IPS-18a (cell line): ENCODE measurements around the gene IL1RAP.

ENCODE experiments used
- H3K27ac ChIP-seq: one replicate; pipeline ENCODE4 v1.5.1; 2013; ENCODE audit warnings: low read length
- H3K27me3 ChIP-seq: one replicate; pipeline ENCODE4 v1.6.1; 2013; ENCODE audit warnings: mild to moderate bottlenecking, low read length; ENCODE audit not compliant: control insufficient read depth, insufficient read depth
- H3K36me3 ChIP-seq: one replicate; pipeline ENCODE4 v1.6.1; 2013; ENCODE audit warnings: low read depth, low read length; ENCODE audit not compliant: control insufficient read depth
- H3K4me1 ChIP-seq: one replicate; pipeline ENCODE4 v1.6.1; 2013; ENCODE audit warnings: low read depth, low read length; ENCODE audit not compliant: control insufficient read depth
- H3K4me3 ChIP-seq: one replicate; pipeline ENCODE4 v1.5.1; 2013; ENCODE audit warnings: low read length
- H3K9ac ChIP-seq: one replicate; pipeline ENCODE4 v1.6.1; 2013; ENCODE audit warnings: mild to moderate bottlenecking, low read length, moderate library complexity
- H3K9me3 ChIP-seq: one replicate; pipeline ENCODE4 v1.6.1; 2013; ENCODE audit warnings: low read depth, low read length; ENCODE audit not compliant: control insufficient read depth

Gene IL1RAP

DNA sequence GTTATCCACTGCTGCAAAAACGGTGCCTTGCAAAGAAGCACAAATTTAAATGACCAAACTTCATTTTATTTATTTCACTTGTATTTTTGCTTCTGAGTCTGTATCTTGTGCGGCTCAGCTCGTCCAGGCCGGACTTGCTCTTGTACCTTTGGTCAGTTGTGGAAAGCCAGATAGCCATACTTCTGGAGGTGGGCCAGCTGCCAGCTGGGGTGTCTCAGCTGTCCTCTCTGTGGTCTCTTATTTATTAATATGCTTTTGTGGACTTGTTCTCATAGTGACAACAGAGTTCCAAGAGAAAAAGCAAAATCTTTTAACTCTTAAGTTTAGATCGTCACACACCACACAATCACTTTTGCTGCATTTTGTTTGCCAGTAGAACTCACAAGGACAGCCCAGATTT lies 87.7 kb downstream of the IL1RAP start:
- H3K36me3 ChIP-seq = no peaks in the 10 kb centered on the region
- no peak overlapping the region for H3K9ac ChIP-seq
- H3K9me3 ChIP-seq = no peaks in the 10 kb centered on the region
- no peak overlapping the region for H3K4me3 ChIP-seq
- peaks cover under 1% of the 10 kb centered on the region for H3K4me1 ChIP-seq
- H3K27me3 ChIP-seq = no peaks in the 10 kb centered on the region
- no peak overlapping the region for H3K27ac ChIP-seq

DNA sequence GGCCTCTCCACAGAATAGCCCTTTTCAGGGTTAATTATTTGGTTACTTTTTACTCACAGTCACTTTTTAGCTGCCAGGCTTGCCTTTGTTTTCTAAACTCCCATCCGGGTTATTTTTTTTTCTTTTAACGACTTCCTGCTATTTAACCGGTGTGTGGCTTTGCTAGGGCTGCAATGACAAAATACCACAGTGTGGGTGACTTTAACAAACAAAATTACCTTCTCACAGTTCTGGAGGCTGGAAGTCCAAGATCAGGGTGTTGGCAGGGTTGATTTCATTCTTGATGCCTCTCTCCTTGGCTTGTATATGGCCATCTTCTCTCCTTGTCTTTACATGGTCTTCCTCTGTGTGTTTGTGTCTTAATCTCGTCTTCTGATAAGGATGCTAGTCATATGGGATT lies 91.5 kb downstream of the IL1RAP start:
- no peaks in the 10 kb centered on the region for H3K9me3 ChIP-seq
- no peaks in the 10 kb centered on the region for H3K4me1 ChIP-seq
- no peak overlapping the region for H3K4me3 ChIP-seq
- no peak overlapping the region for H3K9ac ChIP-seq
- no peaks in the 10 kb centered on the region for H3K27me3 ChIP-seq
- no peaks in the 10 kb centered on the region for H3K36me3 ChIP-seq
- no peak overlapping the region for H3K27ac ChIP-seq

DNA sequence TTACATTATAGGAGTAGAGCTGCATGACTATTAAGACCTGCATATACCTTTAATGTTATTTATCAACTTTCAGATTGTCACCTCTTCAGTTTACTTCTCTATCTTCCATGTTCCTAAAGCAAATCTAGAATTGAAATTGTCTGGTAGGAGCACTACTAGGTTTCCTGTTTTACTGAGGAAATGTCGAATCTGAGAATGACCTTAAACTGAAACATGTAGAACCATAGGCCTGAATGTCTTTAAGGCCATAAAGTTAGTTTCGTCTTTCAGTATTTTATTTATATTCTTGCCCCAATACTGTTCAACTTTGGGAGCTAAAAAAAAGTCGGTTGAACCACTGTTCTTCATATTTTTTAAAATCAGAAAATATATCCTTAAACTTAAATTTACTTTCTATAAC lies 92.7 kb downstream of the IL1RAP start:
- Histone ChIP-seq H3K27me3 (no peaks in the 10 kb centered on the region), H3K4me3 (no peak overlapping the region), H3K4me1 (no peaks in the 10 kb centered on the region), H3K27ac (no peak overlapping the region), H3K9me3 (no peaks in the 10 kb centered on the region), H3K36me3 (no peaks in the 10 kb centered on the region), H3K9ac (no peak overlapping the region)

DNA sequence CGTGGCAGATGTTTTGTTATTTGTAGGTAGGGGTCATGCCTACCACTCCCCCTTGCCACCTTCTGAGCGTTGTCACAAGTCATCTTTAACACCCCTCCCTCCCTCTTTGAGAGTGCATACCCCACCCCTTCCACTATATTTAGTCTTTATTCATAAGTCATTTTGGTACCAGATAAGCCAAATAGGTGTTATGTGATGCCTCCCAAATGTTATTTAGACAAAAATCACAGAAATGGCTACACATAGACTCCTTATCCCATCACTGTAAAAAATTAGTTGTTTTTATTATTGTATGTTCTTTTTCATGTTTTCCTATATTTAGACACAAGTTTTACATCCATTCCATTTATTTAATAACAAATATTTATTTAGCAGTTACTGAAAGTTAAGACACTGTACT lies 93.1 kb downstream of the IL1RAP start:
- Histone ChIP-seq H3K27ac (no peak overlapping the region), H3K36me3 (no peaks in the 10 kb centered on the region), H3K4me1 (no peaks in the 10 kb centered on the region), H3K9ac (no peak overlapping the region), H3K4me3 (no peak overlapping the region), H3K9me3 (no peaks in the 10 kb centered on the region), H3K27me3 (no peaks in the 10 kb centered on the region)

DNA sequence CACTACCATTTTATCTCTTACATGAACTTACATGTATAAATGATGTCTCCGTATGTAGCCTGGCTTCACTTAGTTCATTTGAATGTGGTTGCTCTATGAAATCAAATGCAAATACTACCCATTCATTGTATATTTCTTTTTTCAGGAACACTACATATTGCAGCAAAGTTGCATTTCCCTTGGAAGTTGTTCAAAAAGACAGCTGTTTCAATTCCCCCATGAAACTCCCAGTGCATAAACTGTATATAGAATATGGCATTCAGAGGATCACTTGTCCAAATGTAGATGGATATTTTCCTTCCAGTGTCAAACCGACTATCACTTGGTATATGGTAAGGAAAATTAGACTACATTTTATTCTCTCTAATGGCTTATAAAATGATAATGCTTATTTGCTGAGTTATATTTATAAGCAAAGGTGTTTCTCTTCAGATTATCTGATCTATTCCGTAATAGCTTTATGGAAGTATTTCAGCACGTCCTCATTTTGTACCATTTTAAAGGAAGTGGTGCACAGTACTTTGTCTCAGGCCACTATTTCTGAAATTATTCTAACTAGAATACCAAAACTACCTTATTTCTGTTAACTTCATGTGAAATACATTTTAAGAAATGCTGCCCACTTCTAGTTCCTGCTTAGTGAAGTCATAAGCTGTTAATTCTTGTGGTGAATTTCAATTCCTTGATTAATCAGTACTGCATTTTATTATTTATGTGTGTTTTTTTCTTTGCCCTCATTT lies 95.1 kb downstream of the IL1RAP start:
- Histone ChIP-seq H3K4me3 (no peak overlapping the region), H3K36me3 (no peaks in the 10 kb centered on the region), H3K27ac (no peak overlapping the region), H3K9ac (no peak overlapping the region), H3K4me1 (no peaks in the 10 kb centered on the region), H3K9me3 (no peaks in the 10 kb centered on the region), H3K27me3 (no peaks in the 10 kb centered on the region)

DNA sequence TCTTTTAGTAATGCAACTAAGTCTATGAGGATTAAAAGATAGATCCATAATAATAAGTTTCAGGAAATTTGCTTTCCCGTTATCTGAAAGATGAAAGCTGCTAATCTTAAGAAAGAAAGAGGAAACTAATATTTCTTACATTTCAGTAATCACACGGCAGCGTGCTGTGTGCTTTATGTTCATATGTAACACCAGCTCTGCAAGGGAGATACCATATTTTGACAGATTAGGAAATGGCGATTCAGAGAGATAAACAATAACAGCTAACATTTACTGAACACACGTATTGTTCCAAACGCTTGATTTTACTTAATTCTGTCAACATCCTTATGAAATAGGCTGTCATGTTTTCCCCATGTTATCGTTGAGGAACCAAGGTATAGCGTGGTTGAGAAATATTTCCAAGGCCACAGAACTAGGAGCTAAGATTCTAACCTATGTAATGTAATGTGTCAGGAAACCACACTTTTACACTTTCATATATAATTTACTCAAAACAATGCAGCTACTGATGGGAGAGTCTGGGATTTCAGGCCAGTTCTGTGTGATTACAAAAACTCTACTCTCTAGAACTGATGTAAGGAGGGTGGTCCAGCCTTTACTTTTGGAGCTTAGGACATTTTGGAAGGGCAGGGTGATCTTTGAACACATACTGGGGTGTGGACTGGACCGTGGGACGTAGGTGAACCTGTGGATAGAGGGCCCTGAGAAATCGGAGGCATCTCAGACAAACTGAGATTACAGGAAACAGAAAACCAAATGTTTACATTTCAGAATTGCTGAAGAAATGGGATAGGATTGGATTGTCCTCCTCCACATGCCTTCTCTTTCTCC lies 100.6 kb downstream of the IL1RAP start:
- Histone ChIP-seq H3K27ac (no peak overlapping the region), H3K4me1 (no peaks in the 10 kb centered on the region), H3K9me3 (no peaks in the 10 kb centered on the region), H3K36me3 (no peaks in the 10 kb centered on the region), H3K4me3 (no peak overlapping the region), H3K9ac (no peak overlapping the region), H3K27me3 (no peaks in the 10 kb centered on the region)

DNA sequence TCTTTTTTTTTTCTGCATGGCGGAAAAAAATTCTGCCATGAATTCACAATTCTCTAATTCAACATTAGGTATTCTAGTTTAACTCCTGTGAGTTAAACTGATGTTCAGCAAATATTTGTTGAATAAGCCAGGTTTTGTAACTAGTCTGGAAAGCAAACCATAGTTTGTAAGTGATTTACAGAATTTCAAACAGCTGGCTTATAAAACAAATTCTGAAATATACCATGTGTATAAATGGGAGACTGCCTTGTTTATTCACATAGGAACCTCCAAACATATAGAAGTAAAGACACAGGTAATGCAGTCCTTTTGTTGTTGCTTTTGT lies 101.1 kb downstream of the IL1RAP start:
- Histone ChIP-seq H3K9ac (no peak overlapping the region), H3K27me3 (no peaks in the 10 kb centered on the region), H3K9me3 (no peaks in the 10 kb centered on the region), H3K4me3 (no peak overlapping the region), H3K27ac (no peak overlapping the region), H3K36me3 (no peaks in the 10 kb centered on the region), H3K4me1 (no peaks in the 10 kb centered on the region)

DNA sequence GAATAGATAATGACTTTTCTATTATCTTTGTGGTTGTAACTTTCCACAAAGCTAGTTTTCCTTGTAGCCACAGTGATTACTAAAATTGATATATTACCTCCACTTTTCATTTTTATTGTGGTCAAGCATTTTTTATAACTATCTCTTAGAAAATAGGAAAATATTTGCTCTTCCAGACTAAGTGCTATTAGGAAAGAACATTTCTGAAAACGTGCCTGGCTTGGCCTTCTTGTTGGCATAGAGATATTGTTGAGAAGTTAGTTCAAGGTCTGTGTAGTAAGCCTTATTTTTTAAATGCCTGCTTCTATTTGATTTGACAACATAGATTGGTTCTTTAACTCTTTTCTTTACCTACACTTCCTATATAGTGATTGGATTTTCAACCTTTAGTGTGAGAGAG lies 101.7 kb downstream of the IL1RAP start:
- Histone ChIP-seq H3K4me1 (no peaks in the 10 kb centered on the region), H3K27ac (no peak overlapping the region), H3K9me3 (no peaks in the 10 kb centered on the region), H3K27me3 (no peaks in the 10 kb centered on the region), H3K4me3 (no peak overlapping the region), H3K9ac (no peak overlapping the region), H3K36me3 (no peaks in the 10 kb centered on the region)

DNA sequence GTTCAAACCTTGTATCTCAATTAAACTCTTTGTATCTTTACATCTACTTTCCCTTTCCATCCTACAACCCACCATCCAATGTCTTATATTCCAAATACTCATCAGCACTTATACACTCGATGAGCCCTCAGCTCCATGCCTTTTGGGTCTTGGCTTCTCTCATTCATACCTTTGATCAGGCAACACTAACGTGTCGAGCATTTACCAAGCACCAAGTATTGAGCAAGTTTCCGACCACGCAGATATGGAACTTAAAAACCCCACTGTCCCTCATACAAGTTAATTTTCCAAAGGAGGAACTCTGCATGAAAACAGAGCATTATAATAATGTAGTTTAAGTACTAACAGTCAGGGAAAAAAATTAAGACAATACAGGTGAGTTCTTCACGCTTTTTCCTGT lies 102.8 kb downstream of the IL1RAP start:
- no peaks in the 10 kb centered on the region for H3K9me3 ChIP-seq
- no peaks in the 10 kb centered on the region for H3K4me1 ChIP-seq
- no peaks in the 10 kb centered on the region for H3K27me3 ChIP-seq
- H3K27ac ChIP-seq = no peak overlapping the region
- H3K4me3 ChIP-seq = no peak overlapping the region
- no peak overlapping the region for H3K9ac ChIP-seq
- H3K36me3 ChIP-seq = no peaks in the 10 kb centered on the region

DNA sequence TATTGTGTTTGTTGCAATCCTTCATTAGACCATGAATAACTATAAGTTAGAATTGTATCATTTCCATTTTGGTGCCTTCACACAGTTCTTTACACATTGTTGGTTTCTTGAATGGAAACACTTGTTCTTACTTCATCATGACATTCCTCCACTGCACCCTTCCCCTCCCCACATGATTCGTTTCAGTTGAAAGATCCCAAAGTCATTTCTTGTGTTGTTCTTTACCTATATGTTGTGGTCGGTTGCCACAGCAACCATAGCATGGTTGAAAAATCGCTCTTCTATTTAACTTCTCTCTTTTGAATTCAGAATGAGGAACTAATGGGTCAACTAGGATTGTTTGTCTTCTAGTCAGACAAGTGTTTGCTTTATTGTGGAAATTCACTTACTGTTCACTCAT lies 103.3 kb downstream of the IL1RAP start:
- Histone ChIP-seq H3K4me1 (no peaks in the 10 kb centered on the region), H3K27ac (no peak overlapping the region)

DNA sequence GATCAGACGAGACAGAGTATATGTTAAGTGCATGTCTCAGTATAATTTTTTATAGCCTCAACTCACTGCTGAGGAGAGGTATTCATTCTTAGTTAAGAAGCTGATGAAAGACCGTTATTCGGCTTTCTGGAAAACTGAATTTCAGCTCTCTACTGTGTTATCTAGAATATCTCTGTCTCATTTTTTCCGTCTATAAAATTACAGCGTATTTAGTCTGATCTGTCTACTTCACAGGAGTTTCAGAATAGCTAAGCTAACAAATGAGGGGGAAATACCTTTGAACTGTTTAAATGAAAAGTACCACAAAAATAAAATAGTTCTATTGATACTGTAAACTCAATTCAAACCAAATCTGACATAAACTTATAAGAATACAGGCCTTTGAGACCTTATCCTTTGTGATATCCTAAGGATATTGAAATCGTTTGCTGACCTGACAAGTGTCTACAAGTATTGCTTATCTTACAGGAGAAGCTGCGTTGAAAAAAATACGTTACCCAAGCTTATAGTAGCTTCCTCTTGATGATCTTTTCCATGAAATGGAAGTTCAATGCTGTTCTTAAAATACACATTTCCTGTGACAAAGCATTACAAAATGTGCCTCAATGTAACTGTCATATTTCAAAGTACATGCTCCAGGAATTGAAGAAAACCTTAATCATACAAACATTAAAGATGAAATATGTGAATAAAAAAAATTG lies 104.6 kb downstream of the IL1RAP start:
- Histone ChIP-seq H3K9ac (no peak overlapping the region), H3K4me1 (no peaks in the 10 kb centered on the region), H3K9me3 (no peaks in the 10 kb centered on the region), H3K4me3 (no peak overlapping the region), H3K27me3 (no peaks in the 10 kb centered on the region), H3K27ac (no peak overlapping the region), H3K36me3 (no peaks in the 10 kb centered on the region)

More for the DNA sequence above, 103.3 kb downstream of the IL1RAP start:
- no peak overlapping the region for H3K9ac ChIP-seq
- H3K9me3 ChIP-seq = no peaks in the 10 kb centered on the region
- no peak overlapping the region for H3K4me3 ChIP-seq
- H3K36me3 ChIP-seq = no peaks in the 10 kb centered on the region
- no peaks in the 10 kb centered on the region for H3K27me3 ChIP-seq
